Caco-2 (cell line): ENCODE data around the gene SLC25A1. TPM values are rescaled to one million over a fixed set of nuclear protein-coding genes. Genes with fewer than 3 reads are reported as not detected.

Experiments
- BruUV-seq: library from RNA; stranded (reverse); fragments of 400-500 nt; replicated peaks from 2 replicates; lab custom pipeline; 2021; lab: Mats Ljungman, UMichigan
- CTCF ChIA-PET: fragments of 300-600 bp; sonication (Branson Sonifier 250); formaldehyde crosslinking; loops from one replicate; lab custom pipeline; 2022; ENCODE audit warnings: antibody characterized with exemption; lab: Charles Lee
- POLR2A ChIA-PET: fragments of 300-600 bp; sonication (Branson Sonifier 250); formaldehyde crosslinking; loops from one replicate; lab custom pipeline; 2022; ENCODE audit warnings: antibody characterized with exemption; lab: Charles Lee
- DNase-seq, 2 experiments: peaks; one replicate each; pipeline versions ENCODE4 v3.0.0 to v3.0.0-alpha.2; 2020 to 2022
- H3K27me3 ChIP-seq: replicated peaks from 2 replicates; pipeline ENCODE4 v1.6.0; 2011; ENCODE audit warnings: low read length; ENCODE audit not compliant: control insufficient read depth, insufficient read depth
- H3K36me3 ChIP-seq: 2 replicates; pipeline ENCODE4 v1.5.1; 2011; ENCODE audit warnings: low read length; ENCODE audit not compliant: control insufficient read depth, insufficient read depth
- H3K4me1 ChIP-seq: fragments of 250-450 bp; sonication (Bioruptor Pico); 2 replicates; pipeline ENCODE4 v1.5.1; 2020; ENCODE audit warnings: mild to moderate bottlenecking
- H3K4me3 ChIP-seq: 2 replicates; pipeline ENCODE4 v1.5.1; 2011; ENCODE audit warnings: low read depth, mild to moderate bottlenecking, control low read depth, low read length
- H3K9me3 ChIP-seq: fragments of 250-450 bp; sonication (Bioruptor Pico); 2 replicates; pipeline ENCODE4 v1.5.1; 2020; ENCODE audit warnings: mild to moderate bottlenecking, moderate library complexity
- H3K27ac Mint-ChIP-seq: one replicate; pipeline ENCODE4 v1.8.0; 2022; ENCODE audit warnings: mixed read lengths; ENCODE audit not compliant: unreplicated experiment
- H3K27me3 Mint-ChIP-seq: one replicate; pipeline ENCODE4 v1.8.0; 2022; ENCODE audit warnings: mixed read lengths; ENCODE audit not compliant: insufficient read depth, unreplicated experiment
- H3K36me3 Mint-ChIP-seq: one replicate; pipeline ENCODE4 v1.8.0; 2022; ENCODE audit warnings: mild to moderate bottlenecking, mixed read lengths; ENCODE audit not compliant: insufficient read depth, unreplicated experiment
- H3K4me1 Mint-ChIP-seq: one replicate; pipeline ENCODE4 v1.8.0; 2022; ENCODE audit warnings: low read depth, mixed read lengths; ENCODE audit not compliant: unreplicated experiment
- H3K4me3 Mint-ChIP-seq: one replicate; pipeline ENCODE4 v1.8.0; 2022; ENCODE audit warnings: mild to moderate bottlenecking, moderate library complexity, mixed read lengths; ENCODE audit not compliant: unreplicated experiment
- H3K9me3 Mint-ChIP-seq: one replicate; pipeline ENCODE4 v1.8.0; 2022; ENCODE audit warnings: mixed read lengths; ENCODE audit not compliant: unreplicated experiment
- intact Hi-C: fragments of 100-400 bp; cut with micrococcal nuclease; formaldehyde crosslinking; loops from one replicate; pipeline ENCODE4 v1.10.0; 2022; ENCODE audit not compliant: unreplicated experiment
- total RNA-seq: library from RNA; stranded (reverse); gene quantifications from 2 replicates; pipeline ENCODE4 v1.2.3, GENCODE V29; 2022
- TF ChIP-seq, protein P1 (sequence below), 2 experiments: fragments of 200-600 bp in 1 of 2; IDR thresholded peaks; 1 replicate in 1 of 2; 2 replicates in 1 of 2; pipeline versions ENCODE4 v1.5.1 to v1.8.0; 2011 to 2022; ENCODE audit warnings: antibody characterized with exemption in 1 of 2, control low read depth in 1 of 2, inconsistent platforms in 1 of 2, low read depth in 1 of 2, low read length in 1 of 2, mild to moderate bottlenecking in 1 of 2, moderate library complexity in 1 of 2; ENCODE audit not compliant: insufficient read depth in 1 of 2, severe bottlenecking in 1 of 2, unreplicated experiment in 1 of 2

SLC25A1 gene
- total RNA-seq, 1 experiment from 2014 or later = 155 TPM

DNA sequence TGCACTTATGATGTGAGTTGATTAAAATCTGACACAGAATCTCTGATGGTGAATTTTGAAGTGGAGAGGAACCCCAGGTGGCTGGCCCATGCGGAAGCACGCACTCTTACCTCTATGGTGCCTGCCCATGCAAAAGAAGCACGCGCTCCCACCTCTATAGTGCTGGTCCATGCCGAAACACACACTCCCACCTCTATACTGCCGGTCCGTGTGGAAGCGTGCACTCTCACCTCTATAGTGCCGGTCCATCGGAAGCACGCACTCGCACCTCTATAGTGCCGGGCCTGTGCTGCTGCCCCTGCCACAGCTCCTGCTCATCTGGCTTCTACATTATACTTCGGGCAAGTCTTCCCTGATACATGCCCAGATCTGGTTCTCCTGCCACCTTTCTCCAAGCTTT lies 36.8 kb upstream of the SLC25A1 start:
- Histone ChIP-seq H3K36me3 (no peaks in the 10 kb centered on the region), H3K27me3 (no peaks in the 10 kb centered on the region), H3K4me3 (no peak overlapping the region), H3K4me1 (no peaks in the 10 kb centered on the region), H3K9me3 (no peaks in the 10 kb centered on the region)
- TF ChIP-seq, protein P1, sequence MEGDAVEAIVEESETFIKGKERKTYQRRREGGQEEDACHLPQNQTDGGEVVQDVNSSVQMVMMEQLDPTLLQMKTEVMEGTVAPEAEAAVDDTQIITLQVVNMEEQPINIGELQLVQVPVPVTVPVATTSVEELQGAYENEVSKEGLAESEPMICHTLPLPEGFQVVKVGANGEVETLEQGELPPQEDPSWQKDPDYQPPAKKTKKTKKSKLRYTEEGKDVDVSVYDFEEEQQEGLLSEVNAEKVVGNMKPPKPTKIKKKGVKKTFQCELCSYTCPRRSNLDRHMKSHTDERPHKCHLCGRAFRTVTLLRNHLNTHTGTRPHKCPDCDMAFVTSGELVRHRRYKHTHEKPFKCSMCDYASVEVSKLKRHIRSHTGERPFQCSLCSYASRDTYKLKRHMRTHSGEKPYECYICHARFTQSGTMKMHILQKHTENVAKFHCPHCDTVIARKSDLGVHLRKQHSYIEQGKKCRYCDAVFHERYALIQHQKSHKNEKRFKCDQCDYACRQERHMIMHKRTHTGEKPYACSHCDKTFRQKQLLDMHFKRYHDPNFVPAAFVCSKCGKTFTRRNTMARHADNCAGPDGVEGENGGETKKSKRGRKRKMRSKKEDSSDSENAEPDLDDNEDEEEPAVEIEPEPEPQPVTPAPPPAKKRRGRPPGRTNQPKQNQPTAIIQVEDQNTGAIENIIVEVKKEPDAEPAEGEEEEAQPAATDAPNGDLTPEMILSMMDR (IDR thresholded peaks at IDR 0.05; ENCODE audit: insufficient read depth in 1 of 2, low read depth in 1 of 2, low read length in 1 of 2, severe bottlenecking in 1 of 2, unreplicated experiment in 1 of 2) = no peak
- POLR2A ChIA-PET = no interaction called here
- Mint-ChIP-seq H3K4me3 (no peak overlapping the region), H3K4me1 (no peaks in the 10 kb centered on the region), H3K27me3 (no peaks in the 10 kb centered on the region), H3K36me3 (no peaks in the 10 kb centered on the region), H3K27ac (no peak overlapping the region), H3K9me3 (no peaks in the 10 kb centered on the region)
- intact Hi-C loops = no loop called here
- no TSS peak for BruUV-seq
- no peak for DNase-seq
- CTCF ChIA-PET = no interaction called here

DNA sequence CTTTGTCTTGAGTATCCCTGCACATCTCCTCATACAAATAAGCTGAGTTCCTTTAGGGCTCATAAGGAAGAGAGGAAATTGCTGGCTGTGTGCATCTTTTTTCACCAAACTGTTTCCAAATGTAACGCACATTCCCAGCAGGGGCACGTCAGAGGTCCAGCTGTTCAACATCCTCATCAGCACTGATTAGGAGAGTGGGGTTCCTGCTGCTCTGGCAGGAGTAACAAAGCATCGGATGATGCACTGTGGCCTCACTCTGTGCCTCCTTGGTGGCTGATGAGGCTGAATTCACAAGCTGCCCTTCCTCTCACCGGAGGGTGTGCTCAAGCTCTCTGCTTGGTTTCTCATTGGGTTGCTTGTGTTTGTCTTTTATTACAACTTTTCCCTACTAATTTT lies 35.5 kb upstream of the SLC25A1 start:
- Mint-ChIP-seq H3K27me3 (no peaks in the 10 kb centered on the region), H3K4me3 (no peak overlapping the region), H3K27ac (no peak overlapping the region), H3K4me1 (no peaks in the 10 kb centered on the region), H3K36me3 (no peaks in the 10 kb centered on the region), H3K9me3 (no peaks in the 10 kb centered on the region)
- Histone ChIP-seq H3K36me3 (no peaks in the 10 kb centered on the region), H3K4me3 (no peak overlapping the region), H3K9me3 (no peaks in the 10 kb centered on the region), H3K4me1 (no peaks in the 10 kb centered on the region), H3K27me3 (no peaks in the 10 kb centered on the region)
- no TSS peak for BruUV-seq
- CTCF ChIA-PET = no interaction called here
- intact Hi-C loops = no loop called here
- TF ChIP-seq, protein P1 (IDR thresholded peaks at IDR 0.05; ENCODE audit: insufficient read depth in 1 of 2, low read depth in 1 of 2, low read length in 1 of 2, severe bottlenecking in 1 of 2, unreplicated experiment in 1 of 2) = no peak
- POLR2A ChIA-PET = no interaction called here
- DNase-seq = no peak

DNA sequence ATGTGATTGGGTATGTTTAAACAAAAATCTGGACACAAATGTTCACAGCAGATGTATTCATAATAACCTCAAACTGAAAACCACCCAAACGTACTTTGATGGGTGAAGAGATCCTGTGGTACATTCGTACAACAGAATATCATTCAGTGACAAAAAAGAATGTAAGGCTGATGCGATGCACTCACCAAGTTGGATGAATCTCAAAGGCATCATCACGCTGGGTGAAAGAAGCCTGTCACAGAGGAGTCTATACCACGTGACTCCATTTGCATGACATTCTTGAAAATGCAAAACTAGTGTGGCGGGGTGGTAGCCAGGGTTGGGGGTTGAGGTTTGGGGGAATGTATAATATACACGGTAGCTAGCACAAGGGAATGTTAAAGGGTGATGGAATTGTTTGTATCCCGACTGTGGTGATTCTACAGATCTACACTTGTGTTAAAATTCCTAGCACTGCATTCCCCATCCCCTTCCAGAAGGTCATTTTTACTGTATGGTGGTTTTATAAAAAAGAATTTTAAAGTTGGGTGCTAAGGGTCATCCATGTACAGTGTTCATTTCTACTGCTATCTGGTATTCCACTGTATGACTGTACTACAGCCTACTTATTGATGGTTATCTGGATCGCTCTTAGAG lies 35.0 kb upstream of the SLC25A1 start:
- Histone ChIP-seq H3K27me3 (no peaks in the 10 kb centered on the region), H3K36me3 (no peaks in the 10 kb centered on the region), H3K4me1 (no peaks in the 10 kb centered on the region), H3K4me3 (no peak overlapping the region), H3K9me3 (no peaks in the 10 kb centered on the region)
- no TSS peak for BruUV-seq
- intact Hi-C loops = no loop called here
- Mint-ChIP-seq H3K4me1 (no peaks in the 10 kb centered on the region), H3K36me3 (no peaks in the 10 kb centered on the region), H3K4me3 (no peak overlapping the region), H3K27me3 (no peaks in the 10 kb centered on the region), H3K9me3 (no peaks in the 10 kb centered on the region), H3K27ac (no peak overlapping the region)
- TF ChIP-seq, protein P1 (IDR thresholded peaks at IDR 0.05; ENCODE audit: insufficient read depth in 1 of 2, low read depth in 1 of 2, low read length in 1 of 2, severe bottlenecking in 1 of 2, unreplicated experiment in 1 of 2) = no peak
- no peak for DNase-seq
- POLR2A ChIA-PET = no interaction called here
- CTCF ChIA-PET = no interaction called here
